AG10803 (cell line): ENCODE data around the gene SLC4A4.

ENCODE experiments used
- DNase-seq: peaks from one replicate; pipeline ENCODE4 v3.0.0; 2010; ENCODE audit warnings: low read depth
- H3K4me3 ChIP-seq: 2 replicates; pipeline ENCODE4 v1.5.1; 2011; ENCODE audit warnings: mild to moderate bottlenecking, low read length, control low read depth
- TF ChIP-seq, protein P1 (sequence below): conservative IDR thresholded peaks from 2 replicates; pipeline ENCODE4 v1.5.1; 2011; ENCODE audit warnings: mild to moderate bottlenecking, low read length, control low read depth, inconsistent platforms

Gene SLC4A4

DNA sequence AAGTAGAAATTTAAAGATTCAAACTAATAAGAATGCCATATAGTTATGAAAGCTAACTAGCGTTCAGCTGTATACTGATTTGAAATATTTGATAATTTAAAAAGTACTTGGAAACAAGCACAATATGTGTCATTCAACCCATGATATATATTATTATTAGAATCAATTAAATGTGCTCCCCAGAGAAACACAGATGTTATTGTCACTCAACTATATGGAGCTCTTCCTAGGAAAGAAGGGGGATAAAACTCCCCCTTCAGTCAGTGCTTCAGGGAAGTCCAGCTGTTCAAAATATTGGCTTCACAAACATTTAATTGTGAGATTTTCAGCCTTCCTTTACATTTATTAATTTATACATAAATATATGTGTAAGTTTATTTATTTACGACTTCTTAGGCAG, 135.9 kb downstream of the SLC4A4 start:
- H3K4me3 ChIP-seq, result no peak overlapping the region
- DNase-seq, result no peak
- TF ChIP-seq, protein P1, sequence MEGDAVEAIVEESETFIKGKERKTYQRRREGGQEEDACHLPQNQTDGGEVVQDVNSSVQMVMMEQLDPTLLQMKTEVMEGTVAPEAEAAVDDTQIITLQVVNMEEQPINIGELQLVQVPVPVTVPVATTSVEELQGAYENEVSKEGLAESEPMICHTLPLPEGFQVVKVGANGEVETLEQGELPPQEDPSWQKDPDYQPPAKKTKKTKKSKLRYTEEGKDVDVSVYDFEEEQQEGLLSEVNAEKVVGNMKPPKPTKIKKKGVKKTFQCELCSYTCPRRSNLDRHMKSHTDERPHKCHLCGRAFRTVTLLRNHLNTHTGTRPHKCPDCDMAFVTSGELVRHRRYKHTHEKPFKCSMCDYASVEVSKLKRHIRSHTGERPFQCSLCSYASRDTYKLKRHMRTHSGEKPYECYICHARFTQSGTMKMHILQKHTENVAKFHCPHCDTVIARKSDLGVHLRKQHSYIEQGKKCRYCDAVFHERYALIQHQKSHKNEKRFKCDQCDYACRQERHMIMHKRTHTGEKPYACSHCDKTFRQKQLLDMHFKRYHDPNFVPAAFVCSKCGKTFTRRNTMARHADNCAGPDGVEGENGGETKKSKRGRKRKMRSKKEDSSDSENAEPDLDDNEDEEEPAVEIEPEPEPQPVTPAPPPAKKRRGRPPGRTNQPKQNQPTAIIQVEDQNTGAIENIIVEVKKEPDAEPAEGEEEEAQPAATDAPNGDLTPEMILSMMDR, result no peak

DNA sequence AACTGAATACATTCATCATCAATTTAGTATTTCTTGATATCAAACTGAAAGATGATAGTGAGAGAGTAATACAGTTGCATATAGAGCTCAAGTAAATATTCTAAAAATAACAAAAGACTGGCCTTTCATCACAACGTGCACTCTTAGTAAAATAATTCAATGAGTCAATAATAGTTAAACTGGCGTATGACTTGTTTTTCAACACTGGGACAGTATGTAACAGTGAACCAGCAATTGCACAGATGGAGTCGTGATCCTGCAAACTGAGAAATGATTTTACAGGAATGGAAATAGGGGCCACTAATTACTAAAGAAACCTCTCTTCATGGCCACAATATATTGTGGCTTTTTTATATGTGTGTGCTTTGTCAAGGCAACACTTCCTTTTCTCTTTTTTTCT, 137.4 kb downstream of the SLC4A4 start:
- DNase-seq, result no peak
- TF ChIP-seq, protein P1, result no peak
- H3K4me3 ChIP-seq, result no peak overlapping the region

DNA sequence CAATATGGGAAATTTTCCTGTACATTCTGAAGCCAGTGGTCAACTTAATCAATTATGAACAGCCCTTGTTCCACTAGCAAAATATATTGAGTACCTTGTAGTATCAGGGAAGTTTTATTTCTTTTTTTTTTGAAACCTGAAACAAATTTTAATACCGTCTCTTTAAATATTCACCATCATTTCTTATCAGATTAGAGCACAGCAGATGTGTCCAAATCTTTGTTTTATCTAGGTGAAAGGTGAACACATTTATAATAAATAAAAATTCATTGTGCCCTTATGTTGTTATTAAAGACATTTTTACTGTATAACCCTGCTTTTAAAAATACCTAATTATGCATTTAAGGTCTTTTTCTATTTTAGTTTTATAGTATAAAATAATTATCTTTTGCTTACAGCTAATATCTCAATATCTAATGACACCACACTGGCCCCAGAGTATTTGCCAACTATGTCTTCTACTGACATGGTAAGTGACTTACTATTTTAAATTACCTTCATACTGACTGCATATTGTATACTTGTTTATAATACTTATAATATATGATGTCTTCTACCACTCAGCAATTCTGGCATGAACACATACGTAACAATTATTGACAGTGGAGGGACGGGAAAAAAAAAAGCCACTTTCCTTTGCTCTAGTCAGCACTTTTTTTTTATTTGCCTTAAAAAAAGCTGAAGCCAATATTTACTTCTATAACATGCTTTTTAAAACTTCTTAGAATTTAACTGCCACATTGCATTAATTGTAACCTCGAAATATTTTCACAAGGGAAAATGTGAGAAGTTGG, 147.9 kb downstream of the SLC4A4 start:
- H3K4me3 ChIP-seq, result no peak overlapping the region
- no peak for DNase-seq
- TF ChIP-seq, protein P1, result no peak

DNA sequence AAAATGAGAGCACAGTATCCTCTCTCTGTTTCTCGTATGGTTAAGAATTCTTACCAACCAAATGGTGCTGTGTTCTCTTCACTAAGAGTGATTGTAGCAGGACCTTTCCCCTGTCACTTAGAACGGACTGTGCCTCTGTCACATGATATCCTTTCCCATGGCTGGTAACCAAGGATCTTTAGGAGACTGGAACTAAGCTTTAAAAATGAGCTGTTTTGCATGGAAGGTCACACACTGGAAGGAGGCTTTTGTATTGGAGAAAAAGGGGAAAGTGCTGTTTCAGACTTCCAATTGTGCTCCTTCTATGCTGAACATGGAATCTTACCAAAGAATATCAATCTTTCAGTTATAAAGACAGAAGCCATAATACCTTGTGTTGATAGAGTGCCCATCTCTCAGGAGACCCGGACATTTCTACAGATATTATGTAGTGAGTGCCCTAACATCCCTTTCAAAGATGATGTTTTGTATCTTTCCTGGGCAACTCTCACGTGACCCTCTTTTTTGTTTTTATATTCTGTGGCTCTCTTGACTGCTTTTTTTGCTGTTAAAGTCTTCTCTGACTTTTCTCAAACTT, 148.6 kb downstream of the SLC4A4 start:
- H3K4me3 ChIP-seq, result no peak overlapping the region
- no peak for DNase-seq
- TF ChIP-seq, protein P1, result no peak

DNA sequence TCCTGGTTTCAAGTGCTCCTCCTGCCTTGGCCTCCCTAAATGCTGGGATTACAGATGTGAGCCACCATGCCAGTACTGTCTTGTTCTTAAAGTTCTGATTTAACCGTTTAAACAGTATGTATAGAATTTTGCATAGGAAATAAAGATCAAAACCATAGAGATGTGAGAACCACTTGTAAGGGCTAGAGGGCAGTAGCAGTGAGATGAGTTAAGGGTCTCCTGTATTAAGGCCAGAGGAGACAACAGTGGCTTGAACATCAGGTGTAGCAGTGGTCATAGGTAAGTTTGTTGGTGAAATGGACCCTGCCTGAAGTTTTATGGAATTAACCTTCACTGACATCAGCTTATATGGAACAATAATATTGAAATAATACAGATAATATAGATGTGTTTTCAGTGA, 155.7 kb downstream of the SLC4A4 start:
- TF ChIP-seq, protein P1, result no peak
- no peak for DNase-seq
- no peak overlapping the region for H3K4me3 ChIP-seq

DNA sequence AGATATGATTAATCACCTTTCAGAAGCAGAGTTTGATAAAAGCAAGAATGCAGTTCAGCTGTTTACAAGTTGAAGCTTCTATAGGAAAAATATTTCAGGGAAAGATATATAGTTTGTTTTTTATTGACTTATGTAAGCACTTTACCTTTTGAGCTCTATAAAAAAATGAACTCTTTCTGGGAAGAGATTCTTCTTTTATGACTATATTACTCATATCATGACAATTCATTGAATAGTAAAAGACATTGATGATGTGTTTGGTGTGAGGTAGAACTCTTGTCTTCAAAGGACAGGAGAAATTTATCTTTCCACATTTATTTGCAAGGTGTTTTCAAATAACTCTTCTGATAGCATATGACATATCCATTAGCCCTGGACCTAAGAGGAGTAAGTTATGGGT, 156.6 kb downstream of the SLC4A4 start:
- DNase-seq, result no peak
- no peak overlapping the region for H3K4me3 ChIP-seq
- TF ChIP-seq, protein P1, result no peak

DNA sequence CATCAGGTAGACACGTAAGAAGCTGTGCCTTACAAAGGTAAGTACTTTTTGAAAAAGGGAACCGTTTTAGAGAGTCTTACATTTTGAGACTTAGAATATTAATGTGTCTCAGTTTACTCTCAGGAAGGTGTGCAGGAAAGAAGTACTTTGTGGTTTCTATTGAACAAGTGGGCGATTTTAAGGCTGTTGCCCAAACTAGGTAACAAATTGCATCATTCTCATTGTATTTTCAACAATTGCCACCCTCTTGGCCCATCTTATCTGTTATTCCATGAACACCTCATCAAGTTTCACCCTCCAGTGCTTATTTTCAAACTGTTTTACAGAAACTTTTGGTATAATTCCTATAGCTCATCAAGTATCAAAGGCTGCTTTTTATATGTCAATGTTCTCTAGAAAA, 158.3 kb downstream of the SLC4A4 start:
- no peak for DNase-seq
- TF ChIP-seq, protein P1, result no peak
- no peak overlapping the region for H3K4me3 ChIP-seq
